ENCODE measurements around the gene MCTP1. TPM values are rescaled to one million over a fixed set of nuclear protein-coding genes. Genes with fewer than 3 reads are reported as not detected.

The MCTP1 gene
- total RNA-seq, 1 experiment from 2014 or later: 5.6 TPM

- POLR2A ChIA-PET: no interaction called here
Measured at GRCh38 chr5:94890907-94891306, 394.0 kb downstream of the MCTP1 start.

More at GRCh38 chr5:94890907-94891306, 394.0 kb downstream of the MCTP1 start:
- Mint-ChIP-seq H3K4me1 (peaks cover 12% of the 10 kb centered on the region), H3K27ac (no peak overlapping the region), H3K4me3 (no peak overlapping the region), H3K36me3 (no peaks in the 10 kb centered on the region), H3K27me3 (ENCODE audit: low read depth) (no peaks in the 10 kb centered on the region), H3K9me3 (no peaks in the 10 kb centered on the region)
- TF ChIP-seq JAZF1 (CRISPR knock-in tag; IDR thresholded peaks at IDR 0.05) (no peak), EMX1 (CRISPR knock-in tag; IDR thresholded peaks at IDR 0.05) (no peak), ESRRA (CRISPR knock-in tag; IDR thresholded peaks at IDR 0.05; ENCODE audit: borderline replicate concordance) (no peak), CDX4 (CRISPR knock-in tag; IDR thresholded peaks at IDR 0.05; ENCODE audit: borderline replicate concordance) (no peak), ZBTB43 (CRISPR knock-in tag; IDR thresholded peaks at IDR 0.05) (no peak), ZBTB21 (CRISPR knock-in tag; IDR thresholded peaks at IDR 0.05; ENCODE audit: borderline replicate concordance) (no peak), FOXP4 (CRISPR knock-in tag; IDR thresholded peaks at IDR 0.05) (no peak), MLX (CRISPR knock-in tag; IDR thresholded peaks at IDR 0.05) (no peak), SMAD3 (CRISPR knock-in tag; IDR thresholded peaks at IDR 0.05; ENCODE audit: borderline replicate concordance) (no peak), FOXK1 (CRISPR knock-in tag; IDR thresholded peaks at IDR 0.05) (no peak), ZNF532 (CRISPR knock-in tag; IDR thresholded peaks at IDR 0.05; ENCODE audit: borderline replicate concordance) (no peak)
- ATAC-seq (no peak), DNase-seq (ENCODE audit: low spot score) (no peak)
- CTCF ChIA-PET: no interaction called here

All from WTC11 (cell line).